HG03520 (cell line): ENCODE results near the gene STON1.
"Not testable (repeated sequence)": the region's sequence is repeated elsewhere in the genome, so short reads cannot be mapped to it uniquely, and the experiment has no call there.

Experiments used
- ATAC-seq: cut with Tn5 transposase; IDR thresholded peaks from one replicate; pipeline ENCODE4 v1.9.1; 2021; ENCODE audit warnings: mild to moderate bottlenecking, moderate library complexity; ENCODE audit not compliant: unreplicated experiment

STON1 gene

GRCh38 chr2:48613211-48613610 is 83.3 kb downstream of the STON1 start:
- ATAC-seq = no peak

- not testable (repeated sequence) for ATAC-seq
Observed at GRCh38 chr2:48614581-48614980, 84.6 kb downstream of the STON1 start.

GRCh38 chr2:48617618-48618017 is 87.7 kb downstream of the STON1 start, which contains the start of gene GTF2A1L:
Gene GTF2A1L (plus strand): TSS chr2:48617856. CDS start chr2:48617875, 19 bp downstream.
- no peak for ATAC-seq

GRCh38 chr2:48619526-48619925 is 89.6 kb downstream of the STON1 start:
- ATAC-seq = no peak

- no peak for ATAC-seq
Observed at GRCh38 chr2:48620604-48621003, 90.7 kb downstream of the STON1 start.

- not testable (repeated sequence) for ATAC-seq
Observed at GRCh38 chr2:48622691-48623090, 92.7 kb downstream of the STON1 start.

GRCh38 chr2:48624696-48625095 is 94.7 kb downstream of the STON1 start:
- no peak for ATAC-seq

GRCh38 chr2:48626047-48626446 is 96.1 kb downstream of the STON1 start:
- no peak for ATAC-seq

GRCh38 chr2:48633143-48633542 is 103.2 kb downstream of the STON1 start:
- ATAC-seq = no peak

GRCh38 chr2:48635786-48636185 is 105.8 kb downstream of the STON1 start:
- no peak for ATAC-seq

- ATAC-seq = no peak
Observed at GRCh38 chr2:48638261-48638660, 108.3 kb downstream of the STON1 start.
